GM13976 (cell line): ENCODE measurements around the gene ZBED2.

Source experiments
- DNase-seq: peaks from one replicate; pipeline ENCODE4 v3.0.0; 2012; ENCODE audit warnings: low spot score
- CTCF ChIP-seq: IDR thresholded peaks from 2 replicates; pipeline ENCODE4 v1.5.1; 2012; ENCODE audit warnings: borderline replicate concordance, mild to moderate bottlenecking; ENCODE audit not compliant: insufficient read depth; ENCODE audit errors: extremely low read depth, missing control alignments, control extremely low read depth
- in situ Hi-C: fragments of 300-500 bp; cut with MboI; formaldehyde crosslinking; loops from one replicate; pipeline ENCODE4 v1.12.0; 2022; ENCODE audit warnings: low sequenced_read_pairs, mixed read lengths, inconsistent platforms; ENCODE audit not compliant: unreplicated experiment

ZBED2 gene

GRCh38 chr3:111619833-111620232, 24.7 kb upstream of the ZBED2 start:
- TF ChIP-seq CTCF, result no peak
- DNase-seq, result no peak

GRCh38 chr3:111618945-111619344, 23.8 kb upstream of the ZBED2 start:
- in situ Hi-C loops, result no loop called here

More at GRCh38 chr3:111619833-111620232, 24.7 kb upstream of the ZBED2 start:
- in situ Hi-C loops, result no loop called here

GRCh38 chr3:111617912-111618601, 22.9 kb upstream of the ZBED2 start:
- in situ Hi-C loops, result no loop called here
- no peak for DNase-seq
- no peak for TF ChIP-seq CTCF

More at GRCh38 chr3:111618945-111619344, 23.8 kb upstream of the ZBED2 start:
- DNase-seq, result no peak
- TF ChIP-seq CTCF, result no peak

GRCh38 chr3:111617406-111617805, 22.3 kb upstream of the ZBED2 start:
- in situ Hi-C loops, result no loop called here
- TF ChIP-seq CTCF, result no peak

GRCh38 chr3:111616417-111617105, 21.4 kb upstream of the ZBED2 start:
- in situ Hi-C loops, result no loop called here
- DNase-seq, result no peak
- peak; percentile 32 for TF ChIP-seq CTCF

More at GRCh38 chr3:111617406-111617805, 22.3 kb upstream of the ZBED2 start:
- DNase-seq, result no peak

GRCh38 chr3:111615880-111616279, 20.7 kb upstream of the ZBED2 start:
- DNase-seq, result no peak
- in situ Hi-C loops, result no loop called here
- TF ChIP-seq CTCF, result no peak
